ENCODE results near the gene TSHZ2. TPM values are rescaled to one million over a fixed set of nuclear protein-coding genes. Genes with fewer than 3 reads are reported as not detected.

The TSHZ2 gene
- total and polyA plus RNA-seq, 2 donors (not counting 3 experiments of a cell fraction or from before 2014, with no cell fraction given), result not detected

GRCh38 chr20:53260168-53260567 is 288.0 kb downstream of the TSHZ2 start:
- Histone ChIP-seq H3K9me1 (replicated peaks; ENCODE audit: control insufficient read depth, extremely low read depth, insufficient read depth, low read length) (no peaks in the 10 kb centered on the region), H4K20me1 (replicated peaks; ENCODE audit: control insufficient read depth, extremely low read depth, insufficient read depth, low read length) (no peaks in the 10 kb centered on the region), H3K9me3 (replicated peaks; ENCODE audit: control insufficient read depth, insufficient read depth, low read length) (peaks cover 1% of the 10 kb centered on the region), H3K9ac (replicated peaks; ENCODE audit: extremely low read depth, insufficient read depth, low read length) (no peak overlapping the region), H3K36me3 (ENCODE audit: control insufficient read depth in 2 of 2, extremely low read depth in 1 of 2, insufficient read depth in 2 of 2, low read length in 2 of 2) (no peaks in the 10 kb centered on the region), H3K4me3 (replicated peaks in 1 of 3; ENCODE audit: insufficient read depth in 1 of 3, low read depth in 1 of 3, low read length in 3 of 3) (no peak overlapping the region), H3K4me2 (ENCODE audit: insufficient read depth, low read length) (no peak overlapping the region), H2AFZ (ENCODE audit: low read depth, low read length) (no peak overlapping the region), H3K27me3 (ENCODE audit: control insufficient read depth in 2 of 2, insufficient read depth in 2 of 2, low read length in 2 of 2) (no peaks in the 10 kb centered on the region), H3K4me1 (ENCODE audit: control insufficient read depth, extremely low read depth, insufficient read depth, low read length) (no peaks in the 10 kb centered on the region), H3K79me2 (ENCODE audit: control insufficient read depth, insufficient read depth, low read length) (no peaks in the 10 kb centered on the region), H3K27ac (ENCODE audit: insufficient read depth, low read depth, low read length) (no peak overlapping the region)
- ChIA-PET CTCF (no interaction called here), POLR2A (no interaction called here)
- intact Hi-C loops (cut with micrococcal nuclease) (no loop called here), dilution Hi-C loops (cut with MboI; ENCODE audit: extremely low pct_ligation_motif_present, low sequenced_read_pairs) (no loop called here)
- DNase-seq (ENCODE audit: low read depth, low spot score) (no peak), FAIRE-seq (no peak)
- BruUV-seq (replicated peaks), result no TSS peak
- TF ChIP-seq GATA2 (IDR thresholded peaks at IDR 0.05; ENCODE audit: insufficient read depth, insufficient read length, low read depth, low read length), result no peak
- no peak for TF ChIP-seq EZH2 (IDR thresholded peaks at IDR 0.05; ENCODE audit: borderline replicate concordance, low read depth, low read length, severe bottlenecking)
- no peak for TF ChIP-seq JUN (IDR thresholded peaks at IDR 0.05; ENCODE audit: borderline replicate concordance, insufficient read depth, insufficient read length, low read depth)
- no peak for TF ChIP-seq MYC (IDR thresholded peaks at IDR 0.05; ENCODE audit: low read depth, low read length)
- no peak for TF ChIP-seq POLR2AphosphoS5 (IDR thresholded peaks at IDR 0.05; ENCODE audit: insufficient read depth, low read depth, low read length)
- TF ChIP-seq POLR2A (IDR thresholded peaks at IDR 0.05; ENCODE audit: low read depth, low read length), result no peak

- BruUV-seq (replicated peaks), result no TSS peak
- Histone ChIP-seq H3K4me2 (ENCODE audit: insufficient read depth, low read length) (no peak overlapping the region), H3K9me3 (replicated peaks; ENCODE audit: control insufficient read depth, insufficient read depth, low read length) (peaks cover 1% of the 10 kb centered on the region), H2AFZ (ENCODE audit: low read depth, low read length) (no peak overlapping the region), H3K9ac (replicated peaks; ENCODE audit: extremely low read depth, insufficient read depth, low read length) (no peak overlapping the region), H3K27me3 (ENCODE audit: control insufficient read depth in 2 of 2, insufficient read depth in 2 of 2, low read length in 2 of 2) (no peaks in the 10 kb centered on the region), H3K4me3 (replicated peaks in 1 of 3; ENCODE audit: insufficient read depth in 1 of 3, low read depth in 1 of 3, low read length in 3 of 3) (no peak overlapping the region), H3K79me2 (ENCODE audit: control insufficient read depth, insufficient read depth, low read length) (no peaks in the 10 kb centered on the region), H3K4me1 (ENCODE audit: control insufficient read depth, extremely low read depth, insufficient read depth, low read length) (no peaks in the 10 kb centered on the region), H3K27ac (ENCODE audit: insufficient read depth, low read depth, low read length) (no peak overlapping the region), H3K9me1 (replicated peaks; ENCODE audit: control insufficient read depth, extremely low read depth, insufficient read depth, low read length) (no peaks in the 10 kb centered on the region), H3K36me3 (ENCODE audit: control insufficient read depth in 2 of 2, extremely low read depth in 1 of 2, insufficient read depth in 2 of 2, low read length in 2 of 2) (no peaks in the 10 kb centered on the region), H4K20me1 (replicated peaks; ENCODE audit: control insufficient read depth, extremely low read depth, insufficient read depth, low read length) (no peaks in the 10 kb centered on the region)
- no peak for TF ChIP-seq POLR2AphosphoS5 (IDR thresholded peaks at IDR 0.05; ENCODE audit: insufficient read depth, low read depth, low read length)
- intact Hi-C loops (cut with micrococcal nuclease) (no loop called here), dilution Hi-C loops (cut with MboI; ENCODE audit: extremely low pct_ligation_motif_present, low sequenced_read_pairs) (no loop called here)
- no peak for DNase-seq (ENCODE audit: low read depth, low spot score)
- FAIRE-seq, result no peak
- ChIA-PET POLR2A (no interaction called here), CTCF (no interaction called here)
These were observed 288.4 kb downstream of the TSHZ2 start for GRCh38 chr20:53260591-53260990.
